ES-I3 (cell line): Measurements from ENCODE around the gene MACROH2A2.
"Not testable (repeated sequence)": the region's sequence is repeated elsewhere in the genome, so short reads cannot be mapped to it uniquely, and the experiment has no call there.

Experiments
- H3K36me3 ChIP-seq: 2 replicates; pipeline ENCODE4 v1.6.1; 2013; ENCODE audit warnings: mild to moderate bottlenecking, low read length, control low read depth, moderate library complexity; ENCODE audit not compliant: insufficient read depth
- H3K4me1 ChIP-seq: 2 replicates; pipeline ENCODE4 v1.6.1; 2013; ENCODE audit warnings: mild to moderate bottlenecking, control low read depth, low read length; ENCODE audit not compliant: insufficient read depth
- H3K9ac ChIP-seq: 2 replicates; pipeline ENCODE4 v1.6.1; 2013; ENCODE audit warnings: low read depth, mild to moderate bottlenecking, low read length, moderate library complexity
- H3K9me3 ChIP-seq: 2 replicates; pipeline ENCODE4 v1.6.1; 2013; ENCODE audit warnings: mild to moderate bottlenecking, low read length, moderate library complexity; ENCODE audit not compliant: control insufficient read depth, insufficient read depth

The MACROH2A2 gene

GRCh38 chr10:70122742-70123141 is 70.1 kb downstream of the MACROH2A2 start:
- Histone ChIP-seq H3K36me3 (no peaks in the 10 kb centered on the region; the same call in 1 of the 2 replicates), H3K9me3 (no peaks in the 10 kb centered on the region; the same call in 1 of the 2 replicates), H3K9ac (no peak overlapping the region), H3K4me1 (no peaks in the 10 kb centered on the region)

DNA sequence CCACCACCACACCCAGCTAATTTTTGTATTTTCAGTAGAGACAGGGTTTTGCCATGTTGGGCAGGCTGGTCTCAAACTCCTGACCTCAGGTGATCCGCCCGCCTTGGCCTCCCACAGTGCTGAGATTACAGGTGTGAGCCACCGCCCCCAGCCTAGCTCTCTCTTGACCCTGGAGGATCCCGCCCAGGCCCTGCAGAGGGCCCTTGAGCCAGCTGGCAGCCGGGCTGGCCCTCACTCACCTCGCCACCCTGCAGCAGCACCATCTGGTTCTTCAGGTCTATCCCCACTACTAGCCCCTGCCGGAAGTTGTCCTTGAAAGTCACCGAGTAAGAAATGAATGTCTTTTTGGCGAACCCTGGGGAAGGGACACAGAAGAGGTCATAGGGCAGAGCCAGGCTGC is 70.5 kb downstream of the MACROH2A2 start:
- H3K9ac ChIP-seq, H3K4me1 ChIP-seq, H3K36me3 ChIP-seq, H3K9me3 ChIP-seq: not testable (repeated sequence)

GRCh38 chr10:70123817-70124216 is 71.2 kb downstream of the MACROH2A2 start:
- no peak overlapping the region for H3K9ac ChIP-seq
- H3K36me3 ChIP-seq = no peaks in the 10 kb centered on the region
- no peaks in the 10 kb centered on the region for H3K4me1 ChIP-seq
- H3K9me3 ChIP-seq = no peaks in the 10 kb centered on the region; the same call in 1 of the 2 replicates

GRCh38 chr10:70124415-70124814 is 71.8 kb downstream of the MACROH2A2 start:
- H3K9ac ChIP-seq = no peak overlapping the region
- H3K36me3 ChIP-seq = no peaks in the 10 kb centered on the region
- no peaks in the 10 kb centered on the region; the same call in 1 of the 2 replicates for H3K9me3 ChIP-seq
- H3K4me1 ChIP-seq = no peaks in the 10 kb centered on the region

DNA sequence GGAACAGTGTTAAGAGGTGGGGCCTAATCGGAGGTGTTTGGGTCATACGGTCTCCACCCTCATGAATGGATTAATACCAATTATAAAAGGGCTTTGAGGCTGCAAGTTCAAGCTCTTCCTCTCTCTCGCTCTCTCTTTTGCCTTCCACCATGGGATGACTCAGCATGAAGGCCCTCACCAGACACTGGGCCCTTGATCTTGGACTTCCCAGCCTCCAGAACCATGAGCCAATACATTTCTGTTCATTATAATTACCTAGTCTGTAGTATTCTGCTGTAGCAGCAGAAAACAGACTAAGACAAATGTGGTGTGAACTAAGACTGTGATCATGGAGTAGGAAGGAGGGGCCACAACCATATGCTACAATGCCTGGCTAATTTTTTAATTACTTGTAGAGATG is 72.3 kb downstream of the MACROH2A2 start:
- H3K4me1 ChIP-seq = no peaks in the 10 kb centered on the region
- H3K9ac ChIP-seq = no peak overlapping the region
- H3K36me3 ChIP-seq = no peaks in the 10 kb centered on the region
- no peaks in the 10 kb centered on the region; the same call in 1 of the 2 replicates for H3K9me3 ChIP-seq

DNA sequence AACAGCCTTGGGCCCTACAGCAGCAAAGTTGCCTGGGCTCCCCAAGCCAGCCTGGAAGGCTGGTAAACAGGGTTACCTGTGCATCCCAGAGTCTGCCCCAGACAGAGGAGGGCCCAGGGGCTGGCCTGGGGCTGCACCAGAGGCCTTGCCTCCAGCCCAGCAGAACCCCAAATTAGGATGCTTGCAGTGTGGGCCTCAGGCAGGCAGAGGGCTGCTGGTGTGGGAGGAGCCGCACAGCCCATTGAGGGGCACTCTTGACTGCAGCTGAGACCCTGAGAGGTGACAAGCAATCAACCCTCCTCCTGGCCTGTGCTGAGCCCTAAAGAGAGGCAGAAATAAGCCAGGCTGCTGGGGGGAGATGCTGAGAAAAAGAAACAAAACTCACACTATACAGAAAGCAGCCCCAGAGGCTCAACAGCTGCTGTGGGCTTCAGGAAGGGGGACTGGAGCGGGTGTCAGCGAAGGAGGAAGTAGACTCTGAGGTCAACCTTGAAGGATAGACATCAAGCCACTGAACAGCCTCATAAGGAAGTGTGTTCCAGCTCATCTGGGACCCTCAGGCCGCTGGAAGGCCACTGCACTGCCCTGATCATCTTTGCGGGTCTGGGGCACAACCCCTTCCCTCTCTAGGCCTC is 73.4 kb downstream of the MACROH2A2 start:
- Histone ChIP-seq H3K9me3 (no peaks in the 10 kb centered on the region; the same call in 1 of the 2 replicates), H3K4me1 (no peaks in the 10 kb centered on the region), H3K36me3 (no peaks in the 10 kb centered on the region), H3K9ac (no peak overlapping the region)

DNA sequence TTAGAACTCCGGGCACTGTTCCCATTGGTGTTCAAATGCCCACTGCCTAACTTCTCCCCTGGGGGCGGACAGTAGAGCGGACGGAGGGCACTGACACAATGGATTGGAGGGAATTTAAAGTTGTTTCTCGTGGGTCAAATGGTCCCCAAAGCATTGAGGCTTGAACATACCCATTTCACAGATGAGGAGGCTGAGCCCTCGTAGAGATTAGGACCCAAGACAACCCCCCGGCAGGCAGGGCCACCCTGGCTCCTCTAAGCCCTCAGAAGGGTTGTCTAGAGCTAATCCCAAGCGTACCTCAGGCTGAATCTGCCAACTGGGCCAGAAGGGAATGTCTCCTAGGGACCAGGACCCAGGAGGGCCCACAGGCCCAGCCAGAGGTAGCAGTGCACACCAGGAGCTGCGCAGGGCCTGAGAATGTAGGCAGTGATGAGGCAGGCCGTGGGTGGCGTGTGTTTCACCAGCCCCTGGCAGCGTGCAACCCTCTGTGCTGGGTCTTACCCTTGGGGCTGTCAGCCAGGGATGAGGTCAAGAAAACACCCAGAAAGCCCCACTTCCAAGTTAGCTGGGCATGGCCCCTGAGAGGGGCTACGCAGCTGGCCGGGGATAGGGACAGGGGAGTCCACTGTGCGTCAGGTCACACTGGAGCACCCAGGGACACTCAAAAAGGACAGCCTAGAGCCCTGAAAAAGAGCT is 74.2 kb downstream of the MACROH2A2 start:
- Histone ChIP-seq H3K36me3 (no peaks in the 10 kb centered on the region), H3K9ac (no peak overlapping the region), H3K9me3 (no peaks in the 10 kb centered on the region; the same call in 1 of the 2 replicates), H3K4me1 (no peaks in the 10 kb centered on the region)

- Histone ChIP-seq H3K9me3 (no peaks in the 10 kb centered on the region), H3K9ac (no peak overlapping the region), H3K36me3 (no peaks in the 10 kb centered on the region), H3K4me1 (peaks cover 3% of the 10 kb centered on the region; the same call in 1 of the 2 replicates)
Measured at GRCh38 chr10:70130878-70131559, 78.4 kb downstream of the MACROH2A2 start.

DNA sequence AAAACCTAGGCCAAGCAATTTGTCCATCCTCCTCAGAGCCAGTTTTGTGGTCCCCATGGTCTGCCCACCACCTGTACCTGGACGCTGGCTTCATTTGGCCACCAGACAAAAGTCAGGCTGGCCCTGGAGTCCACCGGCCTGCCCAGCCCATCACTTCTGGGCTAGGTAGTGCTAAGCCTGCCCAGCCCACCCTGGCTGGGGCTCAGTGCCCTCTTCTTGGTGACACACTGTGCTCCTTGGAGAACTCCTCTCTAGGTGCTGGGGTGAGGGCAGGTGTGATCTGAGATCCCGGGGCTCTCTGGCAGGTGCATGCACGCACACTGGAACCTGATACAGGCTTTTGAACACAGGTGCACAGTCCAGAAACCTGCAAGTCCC is 78.9 kb downstream of the MACROH2A2 start:
- no peaks in the 10 kb centered on the region for H3K36me3 ChIP-seq
- H3K4me1 ChIP-seq = peaks cover 3% of the 10 kb centered on the region; the same call in 1 of the 2 replicates
- no peak overlapping the region for H3K9ac ChIP-seq
- no peaks in the 10 kb centered on the region for H3K9me3 ChIP-seq

- peak within 1 kb of the TSS; percentile 70 for H3K9ac ChIP-seq
- H3K9me3 ChIP-seq = no peaks in the 10 kb centered on the region
- H3K36me3 ChIP-seq = no peaks in the 10 kb centered on the region
- H3K4me1 ChIP-seq = peaks cover 3% of the 10 kb centered on the region; the same call in 1 of the 2 replicates
Measured at GRCh38 chr10:70132098-70133029, 79.7 kb downstream of the MACROH2A2 start, which contains the start of gene AIFM2. AIFM2 (minus strand) TSS chr10:70132825; CDS start chr10:70124084, 8,741 bp downstream.

DNA sequence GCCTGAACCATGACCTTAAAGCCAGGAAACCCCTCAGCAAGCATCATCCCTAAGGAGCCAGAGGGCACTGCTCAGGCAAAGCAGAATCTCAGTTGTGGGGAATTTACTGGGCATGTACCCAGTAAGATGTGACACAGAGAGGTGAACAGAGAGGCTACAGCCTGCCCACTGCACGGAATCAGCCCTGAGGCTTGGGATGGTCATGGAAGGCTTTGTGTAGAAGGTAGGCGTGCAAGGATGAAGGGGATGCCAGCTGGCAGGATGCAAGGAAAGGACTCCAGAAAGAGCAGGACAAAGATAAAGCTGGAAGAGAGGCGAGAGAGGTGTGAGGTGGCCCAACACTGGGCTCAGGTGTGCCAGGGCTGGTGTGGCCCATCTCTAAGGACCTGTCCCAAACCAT is 82.4 kb downstream of the MACROH2A2 start:
- peaks cover 3% of the 10 kb centered on the region; the same call in 1 of the 2 replicates for H3K4me1 ChIP-seq
- no peaks in the 10 kb centered on the region for H3K36me3 ChIP-seq
- no peak overlapping the region for H3K9ac ChIP-seq
- no peaks in the 10 kb centered on the region for H3K9me3 ChIP-seq

DNA sequence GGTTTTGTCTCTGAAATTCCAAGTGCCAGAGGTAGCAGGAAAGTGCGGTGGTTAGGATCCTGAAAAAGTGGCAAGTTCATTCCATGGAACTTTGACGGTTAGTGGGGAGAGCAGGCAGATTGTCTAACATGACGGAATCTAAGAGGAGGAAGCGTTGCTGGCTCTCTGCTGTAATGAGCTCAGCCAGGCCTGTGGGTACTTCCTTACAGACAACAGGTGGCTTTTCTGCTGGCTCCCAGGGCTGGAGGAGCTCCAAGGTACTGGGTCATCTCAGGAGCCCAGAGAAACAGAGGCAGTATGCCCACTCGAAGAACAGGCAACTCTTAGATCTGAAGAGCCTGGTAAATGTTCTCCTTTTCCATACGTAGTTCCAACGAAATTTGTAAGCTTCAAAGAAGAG is 83.0 kb downstream of the MACROH2A2 start:
- no peaks in the 10 kb centered on the region for H3K9me3 ChIP-seq
- H3K36me3 ChIP-seq = no peaks in the 10 kb centered on the region
- peaks cover 3% of the 10 kb centered on the region; the same call in 1 of the 2 replicates for H3K4me1 ChIP-seq
- H3K9ac ChIP-seq = no peak overlapping the region

DNA sequence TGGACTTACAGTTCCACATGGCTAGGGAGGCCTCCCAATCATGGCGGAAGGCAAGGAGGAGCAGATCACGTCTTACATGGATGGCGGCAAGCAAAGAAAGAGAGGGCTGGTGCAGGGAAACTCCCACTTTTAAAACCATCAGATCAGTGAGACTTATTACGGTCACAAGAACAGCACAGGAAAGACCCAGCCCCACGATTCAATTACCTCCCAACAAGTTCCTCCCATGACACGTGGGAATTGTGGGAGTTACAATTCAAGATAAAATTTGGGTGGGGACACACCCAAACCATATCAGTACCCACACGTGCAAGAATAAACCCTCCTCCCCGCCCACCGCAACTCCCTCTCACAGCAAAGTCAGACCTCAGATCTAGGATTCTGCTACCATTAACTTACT is 84.5 kb downstream of the MACROH2A2 start:
- Histone ChIP-seq H3K9me3 (no peaks in the 10 kb centered on the region), H3K36me3 (no peaks in the 10 kb centered on the region), H3K4me1 (peaks cover 3% of the 10 kb centered on the region; the same call in 1 of the 2 replicates), H3K9ac (no peak overlapping the region)
